HG03095 (cell line): ENCODE measurements around the gene PTPRG.
"Not testable (repeated sequence)": the region's sequence is repeated elsewhere in the genome, so short reads cannot be mapped to it uniquely, and the experiment has no call there.

ENCODE experiments used
- ATAC-seq: cut with Tn5 transposase; IDR thresholded peaks from one replicate; pipeline ENCODE4 v1.9.1; 2021; ENCODE audit warnings: moderate library complexity; ENCODE audit not compliant: unreplicated experiment

Gene PTPRG

DNA sequence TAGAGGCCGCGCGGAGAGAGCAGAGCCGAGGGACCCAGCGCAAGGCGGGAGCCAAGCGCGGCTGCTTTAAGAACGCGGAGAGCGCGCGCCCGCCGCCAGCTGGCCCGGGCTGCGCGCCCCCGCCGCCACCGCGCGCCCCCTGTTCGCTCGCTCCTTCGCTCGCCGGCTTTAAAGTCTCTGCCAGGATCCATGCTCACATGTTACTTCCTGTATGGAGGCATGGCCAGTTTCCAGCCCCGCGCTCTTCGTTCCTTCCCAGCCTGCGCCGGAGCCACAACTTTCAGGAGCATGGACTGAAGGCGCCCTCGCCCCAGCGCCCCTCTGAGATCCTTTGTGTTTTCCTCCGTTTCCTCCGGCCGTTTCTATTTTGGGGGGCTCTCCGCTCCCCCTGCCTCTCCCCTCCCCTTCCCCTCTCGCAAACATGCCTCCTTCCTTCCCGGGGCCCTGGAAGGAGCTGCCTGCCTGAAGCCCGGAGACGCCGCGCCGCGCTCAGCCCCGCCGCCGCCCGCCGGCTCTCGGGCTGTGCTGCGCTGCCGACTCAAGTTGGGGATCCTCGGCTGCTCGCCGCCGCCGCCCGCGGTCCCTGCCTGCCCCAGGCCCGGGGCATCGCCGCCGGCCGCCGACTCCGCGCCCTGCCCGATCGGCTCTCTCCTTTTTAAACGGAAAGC is at the start of gene PTPRG:
Gene PTPRG (plus strand): TSS at position 198 of the 668 bp plus-strand sequence. CDS start 717 bp downstream, outside the sequence.
- ATAC-seq, result no peak

DNA sequence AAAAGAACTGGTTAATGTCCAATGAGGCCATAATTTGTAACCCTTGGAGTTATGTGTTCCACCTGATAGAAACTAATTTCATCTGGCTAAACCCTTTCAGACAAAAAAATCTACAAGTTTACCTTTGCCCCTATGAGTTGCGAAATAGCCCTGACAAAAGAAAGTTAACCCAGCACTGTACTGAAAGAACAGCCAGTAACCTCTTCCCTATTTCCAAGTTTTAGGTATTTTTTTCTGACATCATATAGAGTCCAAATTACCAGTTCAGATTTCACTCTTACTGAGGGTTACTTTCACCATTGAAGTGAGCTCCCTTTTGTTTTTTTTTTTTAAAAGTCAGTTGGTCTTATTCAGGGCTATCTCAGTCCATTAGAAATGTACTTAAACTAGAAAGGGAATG is 42.8 kb upstream of the PTPRG start:
- no peak for ATAC-seq

DNA sequence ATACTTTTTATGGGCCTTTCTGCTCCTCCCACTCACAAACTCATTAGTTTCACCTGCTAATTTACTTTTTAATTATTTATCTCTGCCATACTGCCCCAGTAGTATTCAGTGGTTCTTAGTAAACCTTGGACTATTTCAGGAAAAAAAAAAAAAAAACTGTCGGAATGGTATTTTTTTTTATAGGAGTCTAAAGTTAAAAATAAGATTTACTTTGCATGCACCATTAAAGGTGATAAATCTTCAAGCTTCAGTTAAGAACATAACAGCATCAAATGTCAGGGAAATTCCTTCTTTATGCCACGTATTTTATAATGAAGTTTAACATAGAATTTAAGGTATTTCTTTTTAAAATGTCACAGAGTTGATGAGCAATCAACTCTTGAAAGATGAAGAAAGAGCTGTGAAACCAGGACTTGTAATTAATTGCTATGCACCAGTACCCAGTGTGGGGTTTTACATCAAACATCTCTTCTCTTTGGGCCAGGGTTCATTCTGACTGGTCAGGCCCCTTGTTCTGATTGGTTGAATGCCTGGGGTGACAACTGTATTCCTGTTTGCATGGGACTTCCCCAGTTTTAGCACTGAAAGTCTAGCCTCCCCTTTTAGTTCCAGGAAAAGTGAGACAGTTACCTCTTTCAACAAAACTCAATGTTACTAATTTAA is 40.3 kb upstream of the PTPRG start:
- peak; percentile 97 for ATAC-seq

DNA sequence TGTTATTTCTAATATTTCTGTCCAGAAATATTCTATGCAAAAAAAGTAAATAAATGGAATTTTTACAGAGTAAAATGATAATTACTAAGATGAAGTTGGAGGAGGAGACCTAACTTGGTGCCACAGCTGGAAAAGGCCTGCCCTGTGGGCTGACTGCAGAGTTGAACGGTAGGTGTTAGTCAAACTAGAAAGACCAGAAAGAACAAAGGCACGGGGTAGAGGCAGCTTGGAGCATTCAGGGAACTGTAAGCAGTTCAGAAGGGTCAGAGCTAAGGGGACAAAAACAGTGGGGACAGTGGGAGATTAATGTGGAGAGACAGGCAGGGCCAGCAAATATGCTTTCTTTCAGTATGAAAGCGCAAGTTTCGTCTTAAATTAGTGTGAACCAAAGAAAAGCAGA is 39.3 kb upstream of the PTPRG start:
- no peak for ATAC-seq

DNA sequence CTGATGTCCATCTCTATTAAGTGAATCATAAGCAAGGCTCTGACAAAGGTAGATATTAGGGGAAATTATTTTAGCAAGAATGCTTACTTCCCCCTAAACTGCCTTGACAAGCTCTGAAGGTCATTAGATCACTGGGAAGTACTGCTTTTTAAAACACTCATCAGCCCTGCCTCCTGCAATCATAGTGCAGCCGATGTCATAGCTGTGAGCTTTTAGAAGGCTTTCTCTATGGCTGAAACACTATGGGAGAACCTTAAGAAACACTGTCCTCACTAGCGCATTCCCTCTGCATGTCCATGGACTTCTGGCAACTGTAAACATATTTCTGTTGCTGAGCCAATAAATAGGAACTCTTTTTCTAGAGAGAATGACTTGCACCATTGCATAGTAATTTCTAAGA is 38.7 kb upstream of the PTPRG start:
- ATAC-seq, result no peak

DNA sequence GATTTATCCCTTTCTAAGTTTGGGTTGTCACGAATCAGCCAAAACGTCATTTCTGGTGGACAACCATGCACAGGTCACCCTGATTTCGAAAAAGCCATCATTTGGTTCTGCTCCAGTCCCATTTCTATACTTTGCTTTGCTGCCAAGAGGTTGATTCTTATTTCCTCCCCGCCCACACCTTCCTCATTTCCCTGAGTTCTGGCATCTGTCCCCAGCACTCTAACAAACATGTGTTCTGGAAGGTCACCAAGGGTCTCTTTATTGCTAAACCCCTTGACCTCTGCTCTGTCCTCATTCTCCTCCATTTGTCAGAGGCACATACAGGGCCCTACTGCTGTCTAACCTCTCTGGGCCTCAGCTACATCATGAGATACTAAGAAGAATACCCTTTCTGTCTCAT is 36.4 kb upstream of the PTPRG start:
- no peak for ATAC-seq

DNA sequence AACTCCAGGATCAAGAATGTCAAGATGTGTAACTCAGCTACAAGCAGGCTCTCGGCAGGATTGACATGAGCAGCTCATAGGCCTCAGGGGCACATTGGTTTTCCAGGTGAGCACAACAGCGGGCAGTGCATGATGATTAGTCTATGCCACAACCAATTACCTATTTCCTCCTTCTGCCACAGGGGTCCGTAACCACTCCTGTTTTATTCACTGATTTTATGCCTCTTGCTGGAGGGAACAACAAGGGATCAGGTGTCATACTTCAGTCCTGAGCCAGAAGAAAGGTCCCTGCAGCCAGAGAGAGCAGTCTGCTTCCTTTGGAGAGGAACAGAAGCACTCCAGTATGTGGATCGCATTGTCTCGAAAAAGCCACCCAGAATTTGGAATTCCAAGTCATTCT is 35.1 kb upstream of the PTPRG start:
- ATAC-seq, result no peak

DNA sequence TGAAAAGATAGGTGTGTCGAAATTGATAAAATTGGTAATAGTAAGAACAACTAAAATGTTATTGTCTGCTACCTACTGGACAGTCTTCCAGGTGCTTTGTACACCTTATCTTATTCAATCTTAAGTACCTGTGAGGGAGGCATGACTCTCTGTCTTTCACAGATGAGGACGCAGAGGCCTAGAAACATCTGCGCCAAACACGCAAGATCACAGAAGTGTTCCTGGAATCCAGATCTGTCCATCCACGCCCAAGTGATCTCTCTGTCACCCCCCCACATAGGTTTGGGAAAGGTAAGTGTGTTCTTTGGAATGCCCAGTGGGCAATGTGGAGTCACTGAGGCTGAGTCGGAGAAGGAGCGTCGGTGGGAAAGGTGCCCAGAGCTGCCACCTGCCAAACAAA is 34.4 kb upstream of the PTPRG start:
- ATAC-seq, result no peak

DNA sequence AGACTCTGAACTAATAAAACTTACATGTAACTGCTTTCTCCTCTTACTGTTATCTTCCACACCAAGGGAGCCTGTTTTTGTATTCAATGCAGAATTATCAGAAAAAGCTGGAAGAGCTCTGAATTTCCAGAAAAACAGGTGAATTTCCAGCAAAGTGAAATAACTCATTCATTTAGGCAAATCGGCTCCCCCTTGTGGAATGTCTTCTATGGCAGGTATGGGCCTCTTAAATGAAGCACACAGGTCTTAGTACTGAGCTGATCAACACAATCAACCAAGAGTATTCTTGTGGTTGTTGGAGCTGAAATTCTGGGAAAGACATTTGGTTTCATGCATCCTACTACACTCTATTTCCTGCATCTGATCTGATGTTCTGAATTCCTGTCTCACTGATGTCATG is 31.0 kb upstream of the PTPRG start:
- no peak for ATAC-seq

DNA sequence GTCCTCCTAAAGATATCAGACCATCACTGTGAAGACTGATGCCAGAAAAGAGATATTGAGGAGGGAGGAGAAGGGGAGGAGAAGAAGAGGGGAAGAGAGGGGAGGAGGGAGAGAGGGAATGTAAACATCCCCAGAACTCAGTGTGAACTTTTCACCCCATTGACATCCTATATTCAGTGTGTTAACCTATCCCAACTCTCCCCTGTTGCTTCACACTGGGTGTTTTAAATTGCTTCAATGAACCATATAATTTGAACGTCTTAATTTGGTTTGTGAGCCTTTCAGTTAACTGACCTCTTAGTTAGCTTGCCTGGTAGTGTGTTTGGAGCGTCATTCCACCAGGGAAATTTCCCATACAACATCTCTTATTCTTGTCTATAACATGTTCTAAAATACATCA is 29.8 kb upstream of the PTPRG start:
- no peak for ATAC-seq

DNA sequence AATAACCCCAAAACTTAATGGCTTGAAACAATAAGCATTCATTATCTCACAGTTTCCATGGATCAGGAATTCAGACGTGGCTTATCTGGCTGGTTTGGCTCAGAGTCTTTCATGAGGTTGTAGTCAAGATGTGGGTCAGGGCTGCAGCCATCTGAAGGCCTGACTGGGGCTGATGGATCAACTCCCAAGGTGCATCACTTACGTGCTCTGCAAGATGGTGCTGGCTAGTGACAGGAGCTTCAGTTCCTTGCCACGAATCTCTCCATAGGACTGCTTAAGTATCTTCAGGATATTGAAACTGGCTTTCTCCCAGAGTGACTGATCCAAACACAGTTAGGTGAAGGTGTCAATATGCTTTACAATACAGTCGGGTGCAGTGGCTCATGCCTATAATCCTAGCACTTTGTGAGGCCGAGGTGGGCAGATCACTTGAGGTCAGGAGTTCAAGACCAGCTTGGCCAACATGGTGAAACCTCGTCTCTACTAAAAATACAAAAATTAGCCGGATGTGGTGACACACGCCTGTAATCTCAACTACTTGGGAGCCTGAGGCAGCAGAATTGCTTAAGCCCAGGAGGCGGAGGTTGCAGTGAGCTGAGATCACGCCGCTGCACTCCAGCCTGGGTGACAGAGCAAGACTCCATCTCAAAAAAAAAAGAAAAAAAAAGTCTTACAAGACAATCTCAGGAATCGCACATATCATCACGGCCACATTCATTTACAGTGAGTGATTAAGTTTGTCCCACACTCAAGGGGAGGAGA is 28.5 kb upstream of the PTPRG start:
- ATAC-seq, result no peak

DNA sequence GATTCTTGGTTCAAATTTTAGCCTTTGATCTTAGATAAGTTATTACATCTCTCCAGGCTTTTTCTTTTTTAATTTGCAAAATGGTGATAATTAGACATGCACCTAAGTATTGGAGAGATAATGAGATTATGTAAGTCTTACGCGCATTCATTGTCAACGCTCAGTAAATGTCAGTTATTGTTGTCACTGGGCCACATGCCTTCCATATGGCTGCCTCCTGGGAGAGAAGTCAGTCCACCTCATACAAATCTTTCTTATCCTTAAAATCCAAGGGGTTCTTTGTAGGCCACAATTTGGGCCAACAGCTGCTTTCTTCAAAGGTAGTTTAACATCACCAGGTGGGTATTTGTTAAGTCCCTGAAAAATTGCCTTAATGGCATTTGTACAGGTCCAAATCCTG is 25.5 kb upstream of the PTPRG start:
- ATAC-seq, result no peak

DNA sequence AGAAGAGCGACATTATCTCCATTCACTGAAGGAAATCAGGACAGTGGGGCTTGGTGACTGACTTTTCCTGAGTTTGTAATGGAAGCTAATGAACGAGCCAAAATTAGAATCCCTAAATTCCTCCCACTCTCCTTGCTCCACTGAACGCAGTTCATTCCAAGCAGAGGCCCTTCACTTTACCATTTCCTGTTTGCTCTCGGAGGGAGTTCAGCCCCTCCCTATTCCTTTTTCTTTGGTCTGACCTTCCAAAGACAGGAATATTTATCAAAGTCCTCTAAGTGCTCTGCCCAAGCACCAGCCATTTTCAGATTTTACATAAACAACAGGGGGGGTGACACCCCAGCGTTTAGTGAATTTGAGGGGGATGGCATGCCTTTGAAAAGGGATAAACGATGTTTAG is 24.0 kb upstream of the PTPRG start:
- ATAC-seq, result no peak

DNA sequence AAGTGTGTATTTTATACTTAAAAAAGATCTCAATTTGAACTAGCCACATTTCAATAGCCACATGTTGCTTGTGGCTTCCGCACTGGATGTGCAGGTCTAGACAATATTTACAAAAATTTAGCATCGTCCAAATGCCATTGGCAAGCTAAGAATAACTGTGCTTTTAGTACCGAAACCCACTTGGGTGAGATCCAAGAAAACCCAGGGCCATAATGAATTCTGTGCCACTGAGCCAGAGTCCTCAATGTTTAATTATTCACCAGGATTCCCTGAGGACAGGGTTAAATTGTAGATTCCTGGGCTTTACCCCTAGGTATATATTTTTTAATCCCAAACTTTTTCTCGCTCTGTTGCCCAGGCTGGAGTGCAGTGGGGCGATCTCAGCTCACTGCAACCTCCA is 22.9 kb upstream of the PTPRG start:
- ATAC-seq, result no peak

DNA sequence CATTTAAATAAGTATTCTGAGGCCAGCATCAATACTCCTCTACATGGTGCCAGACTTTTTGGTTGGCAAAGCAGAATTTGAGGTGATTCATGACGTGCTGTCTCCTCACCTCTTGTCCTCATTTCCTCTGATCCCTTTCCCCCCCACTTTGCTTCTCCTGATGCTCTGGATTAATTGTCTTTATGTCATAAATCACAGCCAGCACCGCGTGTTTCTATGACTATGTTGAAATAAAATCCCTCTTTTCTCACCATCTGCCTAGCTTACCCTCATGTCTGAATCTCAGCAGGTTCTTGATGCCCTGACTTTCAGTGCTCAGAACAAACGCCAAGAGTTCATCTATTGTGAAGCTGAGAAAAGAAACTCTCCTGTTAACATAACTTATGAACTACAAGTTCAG is 19.7 kb upstream of the PTPRG start:
- ATAC-seq, result no peak

DNA sequence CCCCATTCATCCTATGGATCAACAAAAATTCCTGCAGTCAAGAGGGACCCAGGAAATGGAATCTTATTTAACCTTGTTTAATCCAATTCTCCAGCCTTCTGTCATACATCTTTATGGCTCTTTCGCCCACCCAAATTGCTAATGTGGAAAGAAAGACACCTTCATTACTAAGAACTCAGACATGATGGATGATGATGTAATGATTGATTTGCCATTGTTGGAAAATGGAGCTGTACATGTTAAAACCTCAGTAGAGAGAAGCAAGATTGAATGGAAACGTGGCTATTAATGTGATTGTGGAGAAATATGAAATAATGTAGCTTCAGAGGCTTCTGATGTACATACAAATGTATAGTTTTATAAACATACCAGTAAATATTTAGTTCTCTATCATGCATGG is 15.7 kb upstream of the PTPRG start:
- no peak for ATAC-seq

DNA sequence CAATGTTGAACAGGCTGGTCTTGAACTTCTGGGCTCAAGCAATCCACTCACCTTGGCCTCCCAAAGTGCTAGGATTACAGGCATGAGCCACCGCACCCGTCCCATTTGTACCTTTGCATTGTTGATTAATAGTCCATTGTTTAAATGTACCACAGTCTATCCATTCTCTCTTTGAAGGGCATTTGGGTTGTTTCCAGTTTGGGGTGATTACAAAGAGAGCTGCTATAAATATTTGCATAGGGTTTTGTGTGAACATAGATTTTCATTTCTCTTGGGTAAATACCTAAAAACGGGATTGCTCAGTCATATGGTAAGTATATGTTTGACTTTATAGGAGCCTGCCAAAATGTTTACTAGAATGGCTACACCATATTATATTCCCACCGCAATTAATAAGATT is 13.7 kb upstream of the PTPRG start:
- ATAC-seq, result no peak

DNA sequence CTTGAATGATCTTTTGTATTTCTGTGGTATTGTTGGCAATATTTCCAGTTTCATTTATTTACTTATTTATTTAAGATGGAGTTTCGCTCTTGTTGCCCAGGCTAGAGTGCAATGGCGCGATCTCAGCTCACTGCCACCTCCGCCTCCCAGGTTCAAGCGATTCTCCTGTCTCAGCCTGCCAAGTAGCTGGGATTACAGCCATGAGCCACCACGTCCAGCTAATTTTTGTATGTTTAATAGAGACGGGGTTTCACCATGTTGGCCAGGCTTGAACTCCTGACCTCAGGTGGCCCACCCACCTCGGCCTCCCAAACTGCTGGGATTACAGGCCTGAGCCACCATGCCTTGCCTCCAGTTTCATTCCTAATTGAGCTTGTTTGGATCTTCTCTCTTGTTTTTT is 8.7 kb upstream of the PTPRG start:
- not testable (repeated sequence) for ATAC-seq

DNA sequence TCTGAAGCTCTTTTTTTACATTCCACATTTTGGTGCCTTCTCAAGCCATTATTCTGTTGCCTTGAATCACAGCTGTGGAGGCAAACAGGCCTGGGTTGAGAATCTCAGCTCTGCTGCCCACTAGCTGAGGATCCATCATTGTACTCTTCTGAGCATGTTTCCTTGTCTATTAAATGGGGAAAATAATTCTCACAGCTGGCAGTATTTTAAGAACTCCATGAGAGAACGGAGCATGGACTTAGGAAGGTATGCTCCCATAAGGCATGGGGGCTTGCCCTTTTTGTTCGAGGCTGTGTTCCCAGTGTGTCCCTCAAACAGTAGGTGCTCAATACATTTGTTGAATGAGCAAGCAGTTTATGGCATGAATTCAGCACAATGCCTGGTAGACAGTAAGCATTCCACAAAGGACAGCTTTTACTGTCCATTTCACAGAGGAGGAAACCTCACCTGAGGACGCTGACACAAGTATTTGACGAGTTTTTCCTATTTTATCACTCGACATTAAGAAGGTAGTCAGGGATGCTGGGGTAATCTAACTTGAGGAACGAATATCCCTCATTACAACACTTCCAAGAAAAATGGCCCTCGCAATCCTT is 2.1 kb upstream of the PTPRG start:
- ATAC-seq, result no peak

DNA sequence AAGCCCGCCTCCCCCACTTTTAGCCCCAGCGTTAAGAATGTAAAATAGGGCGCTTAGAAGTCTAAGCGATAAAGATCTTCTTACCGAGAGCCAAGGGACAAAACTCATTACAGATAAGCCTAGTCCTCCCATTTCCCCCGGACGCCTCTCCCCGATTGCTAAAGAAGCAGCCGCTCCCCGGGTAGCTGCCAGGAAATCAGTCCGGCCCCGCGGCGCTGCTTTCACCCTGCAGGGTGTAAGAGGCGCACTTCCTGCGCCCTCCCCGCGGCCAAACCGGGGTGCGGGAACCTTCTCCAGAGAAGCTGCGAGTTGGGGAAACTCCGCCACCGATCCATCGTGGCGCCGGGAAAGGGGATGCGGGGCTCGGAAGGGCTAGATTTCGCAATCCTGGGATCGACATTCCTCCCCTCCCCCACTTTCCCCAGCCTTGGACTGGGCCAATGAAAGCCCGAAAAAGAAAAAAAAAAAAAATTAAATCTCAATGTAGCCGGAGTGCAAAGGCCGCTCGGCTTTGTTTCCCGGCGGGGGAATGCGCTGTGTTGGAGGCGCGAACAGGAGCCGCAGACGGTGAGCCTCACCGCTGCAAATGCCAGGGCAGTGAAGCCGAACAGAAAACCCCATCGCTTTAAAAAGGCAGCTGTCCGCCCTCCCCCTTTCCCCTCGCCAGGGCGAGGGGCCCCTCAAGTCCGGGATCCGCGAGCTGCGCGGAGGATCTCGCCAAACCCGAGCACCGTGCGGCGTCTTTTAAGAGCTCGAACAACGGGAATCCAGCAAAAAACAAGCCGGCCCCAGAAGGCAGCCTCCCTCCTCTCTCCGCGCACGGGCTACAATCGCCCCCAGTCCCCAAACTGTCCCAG is 626 bp upstream of the PTPRG start:
- ATAC-seq, result no peak
